Adrenal gland (tissue), 5 donors: ENCODE results near the gene GNB5.

Source experiments
- CTCF ChIP-seq, 6 experiments: fragments of 450-650 bp in 4 of 6; fragments of 200-600 bp in 2 of 6; sonication (generic) in 1 of 6; IDR thresholded peaks; 1 replicate in 5 of 6; 2 replicates in 1 of 6; pipeline versions ENCODE4 v1.5.1 to v1.8.0; 2016 to 2021; ENCODE audit warnings: antibody characterized with exemption in 6 of 6, mild to moderate bottlenecking in 2 of 6, moderate library complexity in 1 of 6
- POLR2A ChIP-seq, 2 donors: fragments of 450-650 bp; IDR thresholded peaks; one replicate each; pipeline ENCODE4 v1.6.1; 2017; ENCODE audit warnings: antibody characterized with exemption in 2 of 2, mild to moderate bottlenecking in 2 of 2, moderate library complexity in 1 of 2
- donor health status: DM: no; HTN: no; CAD: no.

DNA sequence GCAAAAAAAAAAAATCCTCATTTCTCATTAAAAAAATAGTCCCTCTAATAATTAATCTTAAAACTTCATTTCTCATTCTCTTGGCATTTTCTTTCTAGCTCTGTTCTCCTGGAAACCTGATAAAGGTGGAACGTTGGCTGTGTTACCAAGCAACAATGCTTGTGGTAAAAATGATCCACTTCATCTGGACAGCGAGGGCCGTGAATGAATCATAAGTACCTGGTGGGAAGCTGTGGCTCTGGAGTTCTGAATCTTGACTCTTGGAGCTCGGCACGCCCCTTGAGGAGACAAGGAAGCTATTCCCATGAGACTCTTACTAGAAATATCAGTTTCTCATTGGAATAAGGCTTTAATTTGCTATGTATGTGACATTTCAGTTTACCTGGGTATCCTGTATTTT, 111.2 kb downstream of the GNB5 start:
- no peak for TF ChIP-seq CTCF (IDR thresholded peaks at IDR 0.05)
- TF ChIP-seq POLR2A (IDR thresholded peaks at IDR 0.05) = no peak
